K562 (cell line): ENCODE results near the gene TMEM266. TPM values are rescaled to one million over a fixed set of nuclear protein-coding genes. Genes with fewer than 3 reads are reported as not detected.

ENCODE experiments used
- ATAC-seq: fragments of 200-7000 bp; cut with Tn5 transposase; 3 replicates; pipeline ENCODE4 v1.9.1; 2020; ENCODE audit warnings: moderate library complexity
- BruUV-seq: library from RNA; stranded (reverse); fragments of 400-500 nt; replicated peaks from 2 replicates; lab custom pipeline; 2021; lab: Mats Ljungman, UMichigan
- CTCF ChIA-PET: fragments of 300-600 bp; formaldehyde crosslinking; extraction: SDS; loops from one replicate; lab custom pipeline; 2021; ENCODE audit warnings: low intra/inter-chr PET ratio; lab: Yijun Ruan, JAX
- POLR2A ChIA-PET: fragments of 300-600, 350-650 bp; sonication (Branson Sonifier 250); formaldehyde crosslinking; extraction: SDS; loops from one replicate; lab custom pipeline; 2021; ENCODE audit warnings: antibody characterized with exemption, inconsistent platforms; lab: Yijun Ruan, JAX
- DNase-seq, 4 experiments: peaks; one replicate each; pipeline versions ENCODE4 v3.0.0 to v3.0.0-alpha.2; 2011 to 2018; ENCODE audit warnings: low spot score in 3 of 4, mixed read lengths in 3 of 4; ENCODE audit errors: extremely low read depth in 1 of 4
- FAIRE-seq: peaks from 2 replicates; lab custom pipeline; 2011; peaks lifted over from hg19 to GRCh38; lab: Jason Lieb, UNC
- H2AFZ ChIP-seq: 2 replicates; pipeline ENCODE4 v1.6.0; 2011; ENCODE audit warnings: low read depth, low read length, control low read depth, inconsistent platforms
- H3K27ac ChIP-seq: fragments of 200-600 bp; 3 replicates; pipeline ENCODE4 v1.8.0; 2011; ENCODE audit warnings: low read depth, mild to moderate bottlenecking, control low read depth, inconsistent platforms, low read length, moderate library complexity, mixed read lengths; ENCODE audit errors: extremely low read depth
- H3K27me3 ChIP-seq, 2 experiments: fragments of 300-600 bp in 1 of 2; 2 replicates in 1 of 2; 3 replicates in 1 of 2; pipeline versions ENCODE4 v1.6.0 to v1.8.0; 2011; ENCODE audit warnings: inconsistent platforms in 2 of 2, low read length in 2 of 2, mild to moderate bottlenecking in 1 of 2, mixed read lengths in 1 of 2, moderate library complexity in 1 of 2; ENCODE audit not compliant: control insufficient read depth in 2 of 2, insufficient read depth in 2 of 2
- H3K36me3 ChIP-seq: fragments of 300-600 bp; 3 replicates; pipeline ENCODE4 v1.8.0; 2011; ENCODE audit warnings: mild to moderate bottlenecking, low read length, inconsistent platforms; ENCODE audit not compliant: control insufficient read depth, insufficient read depth
- H3K4me1 ChIP-seq, 2 experiments: fragments of 200-600 bp in 1 of 2; replicated peaks in 1 of 2; 2 replicates in 1 of 2; 3 replicates in 1 of 2; pipeline versions ENCODE4 v1.5.1 to v1.8.0; 2011; ENCODE audit warnings: inconsistent platforms in 2 of 2, low read length in 2 of 2, mild to moderate bottlenecking in 1 of 2, mixed read lengths in 1 of 2, moderate library complexity in 1 of 2; ENCODE audit not compliant: control insufficient read depth in 2 of 2, insufficient read depth in 2 of 2
- H3K4me2 ChIP-seq: 2 replicates; pipeline ENCODE4 v1.6.1; 2011; ENCODE audit warnings: low read length, control low read depth, inconsistent platforms, mixed read lengths; ENCODE audit not compliant: insufficient read depth
- H3K4me3 ChIP-seq: fragments of 200-600 bp; sonication (generic), shearing (Covaris generic); 2 replicates; pipeline ENCODE4 v1.5.1; 2016; ENCODE audit warnings: control low read depth, inconsistent platforms
- H3K79me2 ChIP-seq: fragments of 200-600 bp; 3 replicates; pipeline ENCODE4 v1.8.0; 2011; ENCODE audit warnings: low read length, inconsistent platforms; ENCODE audit not compliant: control insufficient read depth, insufficient read depth
- H3K9ac ChIP-seq, 2 experiments: 2 replicates each; pipeline versions ENCODE4 v1.6.0 to v1.6.1; 2011; ENCODE audit warnings: low read depth in 2 of 2, low read length in 2 of 2, control low read depth in 1 of 2, inconsistent platforms in 1 of 2, mild to moderate bottlenecking in 1 of 2, mixed read lengths in 1 of 2; ENCODE audit not compliant: insufficient read depth in 1 of 2
- H3K9me1 ChIP-seq: one replicate; pipeline ENCODE4 v1.6.0; 2011; ENCODE audit warnings: inconsistent platforms, mild to moderate bottlenecking, low read length, moderate library complexity; ENCODE audit not compliant: control insufficient read depth, insufficient read depth
- H3K9me3 ChIP-seq: replicated peaks from 2 replicates; pipeline ENCODE4 v1.5.1; 2011; ENCODE audit warnings: low read depth, low read length, inconsistent platforms; ENCODE audit not compliant: control insufficient read depth, insufficient read depth
- H4K20me1 ChIP-seq: replicated peaks from 2 replicates; pipeline ENCODE4 v1.6.1; 2011; ENCODE audit warnings: low read length, inconsistent platforms, mixed read lengths; ENCODE audit not compliant: control insufficient read depth, insufficient read depth
- ARID3A ChIP-seq: IDR thresholded peaks from 2 replicates; pipeline ENCODE4 v1.6.1; 2012; ENCODE audit warnings: low read depth, low read length, improper control_type of control experiment, borderline replicate concordance
- CEBPB ChIP-seq: fragments of 450-650 bp; IDR thresholded peaks from 2 replicates; pipeline ENCODE4 v1.6.1; 2016; ENCODE audit warnings: missing genetic modification characterization, missing compliant biosample characterization
- CEBPG ChIP-seq, 3 experiments: fragments of 200-800 bp in 1 of 3; sonication (Bioruptor generic) in 1 of 3; sonication (generic) in 1 of 3; formaldehyde crosslinking in 1 of 3; IDR thresholded peaks in 2 of 3; conservative IDR thresholded peaks in 1 of 3; 2 replicates each; pipeline versions ENCODE4 v1.6.1 to v1.8.0; 2016 to 2022; ENCODE audit warnings: missing compliant biosample characterization in 2 of 3, missing genetic modification characterization in 2 of 3, mild to moderate bottlenecking in 1 of 3, missing genetic modification reagents in 1 of 3
- EHMT2 ChIP-seq: fragments of 450-650 bp; IDR thresholded peaks from 2 replicates; pipeline ENCODE4 v1.6.1; 2018; ENCODE audit warnings: antibody characterized with exemption
- IRF2 ChIP-seq: sonication (generic); formaldehyde crosslinking; IDR thresholded peaks from 2 replicates; pipeline ENCODE4 v1.8.1; 2022; ENCODE audit warnings: mild to moderate bottlenecking, missing genetic modification reagents
- MCM3 ChIP-seq: fragments of 450-650 bp; IDR thresholded peaks from 2 replicates; pipeline ENCODE4 v1.6.1; 2016
- PML ChIP-seq: IDR thresholded peaks from 2 replicates; pipeline ENCODE4 v1.6.1; 2012; ENCODE audit warnings: low read length, inconsistent platforms
- RBM14 ChIP-seq: fragments of 200-400 bp; formaldehyde crosslinking; IDR thresholded peaks from 2 replicates; pipeline ENCODE4 v1.6.1; 2018; ENCODE audit warnings: low read depth, mild to moderate bottlenecking, low read length, moderate library complexity, borderline replicate concordance; ENCODE audit not compliant: insufficient read depth
- SMAD2 ChIP-seq: fragments of 150-350 bp; IDR thresholded peaks from 2 replicates; pipeline ENCODE4 v1.6.1; 2014; ENCODE audit warnings: low read depth, mild to moderate bottlenecking, low read length
- ZNF609 ChIP-seq: sonication (generic); formaldehyde crosslinking; IDR thresholded peaks from 2 replicates; pipeline ENCODE4 v1.8.1; 2023; ENCODE audit warnings: missing genetic modification reagents, mild to moderate bottlenecking, borderline replicate concordance
- ZNF696 ChIP-seq: fragments of 250-450 bp; sonication (Bioruptor Pico); conservative IDR thresholded peaks from 2 replicates; pipeline ENCODE4 v1.4.0; 2020; ENCODE audit warnings: mild to moderate bottlenecking, moderate library complexity
- WGBS: fragments of 100-300 bp; shearing (Covaris generic); methylation state at CpG from one replicate; pipeline ENCODE4 v1.1.6; 2016; ENCODE audit warnings: low coverage, mixed read lengths; ENCODE audit not compliant: insufficient coverage; ENCODE audit errors: missing lambda C conversion rate; 5-methylcytosine and 5-hydroxymethylcytosine counted together
- in situ Hi-C: fragments of 300-500 bp; cut with MboI; formaldehyde crosslinking; loops from 4 replicates; pipeline ENCODE4 v1.15.0; 2018; ENCODE audit warnings: inconsistent platforms, mixed read lengths
- intact Hi-C: fragments of 100-400 bp; cut with micrococcal nuclease; formaldehyde crosslinking; loops from 2 replicates; pipeline ENCODE4 v1.14.2; 2022
- polyA plus RNA-seq, 8 experiments: library from polyadenylated mRNA; depleted of rRNA in 4 of 8; stranded (reverse) in 5 of 8; unstranded in 3 of 8; fragments of >200 nt; fragmentation: Nextera tagmentation in 2 of 8; fragmentation: Illumina TruSeq in 1 of 8; extraction: Ambion mirVana in 2 of 8; extraction: Trizol in 1 of 8; gene quantifications; 2 replicates each; pipeline versions ENCODE4 v1.2.1 to v1.2.3, GENCODE V29; 2011 to 2014; ENCODE audit warnings: inconsistent platforms in 1 of 8, missing spikeins in 1 of 8
- total RNA-seq, 7 experiments: library from RNA; depleted of rRNA in 6 of 7; stranded (reverse); fragments of >200 nt in 6 of 7; fragmentation: Illumina TruSeq in 2 of 7; extraction: Trizol in 2 of 7; gene quantifications; 2 replicates each; pipeline versions ENCODE4 v1.2.1 to v1.2.3, GENCODE V29; 2011 to 2021; ENCODE audit warnings: low replicate concordance in 1 of 7
- TF ChIP-seq, protein P1 (sequence below): fragments of 250-450 bp; sonication (Bioruptor Pico); IDR thresholded peaks from 2 replicates; pipeline ENCODE4 v1.6.1; 2021; ENCODE audit warnings: mild to moderate bottlenecking
- TF ChIP-seq, protein P2 (sequence below), 2 experiments: fragments of 200-800 bp in 1 of 2; sonication (Bioruptor generic) in 1 of 2; sonication (generic) in 1 of 2; formaldehyde crosslinking in 1 of 2; IDR thresholded peaks in 1 of 2; conservative IDR thresholded peaks in 1 of 2; 2 replicates each; pipeline versions ENCODE4 v1.5.0 to v1.6.1; 2016 to 2020; ENCODE audit warnings: missing compliant biosample characterization in 1 of 2, missing genetic modification characterization in 1 of 2, missing genetic modification reagents in 1 of 2

TMEM266 gene
- total and polyA plus RNA-seq, 9 of the 15 experiments (the other 6 are each of a cell fraction or from before 2014, with no cell fraction given) = not detected

DNA sequence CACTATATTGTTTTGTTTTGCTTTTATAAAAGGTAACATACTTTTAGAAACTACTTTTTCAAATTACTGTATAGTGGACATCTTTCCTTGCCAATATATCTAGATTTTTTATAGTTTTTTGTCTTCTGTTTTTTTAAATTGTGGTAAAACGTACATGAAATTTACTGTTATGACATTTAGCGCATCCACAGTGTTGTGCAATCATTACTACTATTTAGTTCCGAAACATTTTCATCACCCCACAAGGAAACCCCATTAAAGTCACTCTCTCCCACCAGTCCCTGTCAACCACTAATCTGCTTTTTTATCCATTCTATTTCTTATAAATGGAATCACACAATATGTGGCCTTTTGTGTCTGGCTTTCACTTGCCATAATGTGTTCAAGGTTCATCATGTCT, 54.8 kb downstream of the TMEM266 start:
- Histone ChIP-seq H3K4me1 (no peaks in the 10 kb centered on the region; a peak in 1 of 5 replicates), H2AFZ (no peak overlapping the region), H3K9me3 (no peaks in the 10 kb centered on the region), H3K79me2 (no peaks in the 10 kb centered on the region), H3K4me3 (no peak overlapping the region), H3K4me2 (no peak overlapping the region), H3K9me1 (no peaks in the 10 kb centered on the region), H3K27ac (no peak overlapping the region), H4K20me1 (no peaks in the 10 kb centered on the region), H3K9ac (no peak overlapping the region), H3K27me3 (peaks cover 29 to 55% of the 10 kb centered on the region in 2 experiments; a peak in 4 of 5 replicates), H3K36me3 (no peaks in the 10 kb centered on the region)
- ATAC-seq (no peak), FAIRE-seq (no peak), DNase-seq (no peak)
- no TSS peak for BruUV-seq
- ChIA-PET CTCF (no interaction called here), POLR2A (interaction anchor here (0.6 to 1.1 kb wide), 2 partner anchors 49 to 102 kb away, joined by 3 read pairs; no protein-coding TSS in a partner anchor)
- in situ Hi-C loops (loop anchor here (10.0 kb wide), 1 partner anchor 790 kb away; no protein-coding TSS in a partner anchor), intact Hi-C loops (no loop called here)
- WGBS = 2% methylated on average over 3 of the region's 3 CpGs
- no peak for TF ChIP-seq RBM14
- TF ChIP-seq PML = no peak
- peak; percentile 79 for TF ChIP-seq CEBPB
- TF ChIP-seq, protein P1, sequence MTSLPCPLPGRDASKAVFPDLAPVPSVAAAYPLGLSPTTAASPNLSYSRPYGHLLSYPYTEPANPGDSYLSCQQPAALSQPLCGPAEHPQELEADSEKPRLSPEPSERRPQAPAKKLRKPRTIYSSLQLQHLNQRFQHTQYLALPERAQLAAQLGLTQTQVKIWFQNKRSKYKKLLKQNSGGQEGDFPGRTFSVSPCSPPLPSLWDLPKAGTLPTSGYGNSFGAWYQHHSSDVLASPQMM = no peak
- TF ChIP-seq, protein P2, sequence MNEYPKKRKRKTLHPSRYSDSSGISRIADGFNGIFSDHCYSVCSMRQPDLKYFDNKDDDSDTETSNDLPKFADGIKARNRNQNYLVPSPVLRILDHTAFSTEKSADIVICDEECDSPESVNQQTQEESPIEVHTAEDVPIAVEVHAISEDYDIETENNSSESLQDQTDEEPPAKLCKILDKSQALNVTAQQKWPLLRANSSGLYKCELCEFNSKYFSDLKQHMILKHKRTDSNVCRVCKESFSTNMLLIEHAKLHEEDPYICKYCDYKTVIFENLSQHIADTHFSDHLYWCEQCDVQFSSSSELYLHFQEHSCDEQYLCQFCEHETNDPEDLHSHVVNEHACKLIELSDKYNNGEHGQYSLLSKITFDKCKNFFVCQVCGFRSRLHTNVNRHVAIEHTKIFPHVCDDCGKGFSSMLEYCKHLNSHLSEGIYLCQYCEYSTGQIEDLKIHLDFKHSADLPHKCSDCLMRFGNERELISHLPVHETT (CRISPR knock-in tag; conservative IDR thresholded peaks at IDR 0.05 in 1 of 2, IDR thresholded peaks at IDR 0.05 in 1 of 2) = no peak
- TF ChIP-seq MCM3 = no peak
- TF ChIP-seq IRF2 (CRISPR knock-in tag) = no peak
- TF ChIP-seq SMAD2 = no peak
- TF ChIP-seq ZNF696 (CRISPR knock-in tag) = no peak
- TF ChIP-seq EHMT2 = no peak
- TF ChIP-seq ARID3A = no peak
- no peak for TF ChIP-seq ZNF609
- TF ChIP-seq CEBPG (CRISPR knock-in tag; IDR thresholded peaks at IDR 0.05) = no peak
- peak; percentile 35 to 61; a peak in 2 of 4 replicates for TF ChIP-seq CEBPG (tag; conservative IDR thresholded peaks at IDR 0.05 in 1 of 2, IDR thresholded peaks at IDR 0.05 in 1 of 2)
